Nephron progenitor cell (in vitro differentiated cells): ENCODE data around the gene LRP1B.
"Not testable (repeated sequence)": the region's sequence is repeated elsewhere in the genome, so short reads cannot be mapped to it uniquely, and the experiment has no call there.

Experiments
- DNase-seq: peaks from one replicate; pipeline ENCODE4 v3.0.0; 2021
- H3K27ac Mint-ChIP-seq: 2 replicates; pipeline ENCODE4 v1.8.0; 2021; ENCODE audit warnings: mild to moderate bottlenecking, moderate library complexity, mixed read lengths
- H3K27me3 Mint-ChIP-seq: 2 replicates; pipeline ENCODE4 v1.8.0; 2021; ENCODE audit warnings: mild to moderate bottlenecking, low read depth, mixed read lengths; ENCODE audit not compliant: poor library complexity
- H3K36me3 Mint-ChIP-seq: 2 replicates; pipeline ENCODE4 v1.8.0; 2021; ENCODE audit warnings: low read depth, mixed read lengths
- H3K4me1 Mint-ChIP-seq: 2 replicates; pipeline ENCODE4 v1.8.0; 2021; ENCODE audit warnings: mixed read lengths
- H3K4me3 Mint-ChIP-seq: 2 replicates; pipeline ENCODE4 v1.8.0; 2021; ENCODE audit warnings: mild to moderate bottlenecking, moderate library complexity, mixed read lengths
- H3K9me3 Mint-ChIP-seq: 2 replicates; pipeline ENCODE4 v1.8.0; 2021; ENCODE audit warnings: mild to moderate bottlenecking, moderate library complexity, mixed read lengths
- TF ChIP-seq, protein P1 (sequence below): fragments of 200-600 bp; sonication (generic); IDR thresholded peaks from 2 replicates; pipeline ENCODE4 v1.5.0; 2021; ENCODE audit warnings: antibody characterized with exemption

Gene LRP1B

DNA sequence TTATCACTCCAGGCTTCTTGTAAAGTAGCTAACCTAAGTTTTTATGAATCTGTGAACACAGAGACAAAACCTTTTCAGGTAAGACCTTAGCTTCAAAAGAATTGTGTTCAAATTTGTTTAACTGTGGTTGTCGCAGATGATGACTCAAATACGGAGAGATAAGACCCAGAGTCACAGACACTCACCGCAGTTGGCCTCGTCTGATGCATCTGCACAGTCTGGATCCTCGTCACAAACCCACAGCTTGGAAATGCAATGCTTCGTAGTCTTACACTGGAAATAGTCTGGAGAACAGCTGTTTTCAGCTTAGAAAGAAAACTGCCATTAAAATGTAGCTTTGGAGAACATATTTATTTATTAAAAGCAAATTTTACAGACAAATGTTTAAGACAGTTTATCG is 1688.5 kb downstream of the LRP1B start:
- Mint-ChIP-seq H3K27me3 (peaks cover 4% of the 10 kb centered on the region), H3K4me1 (peaks cover 4% of the 10 kb centered on the region), H3K27ac (no peak overlapping the region), H3K4me3 (no peak overlapping the region), H3K36me3 (no peaks in the 10 kb centered on the region), H3K9me3 (no peaks in the 10 kb centered on the region)
- no peak for DNase-seq
- TF ChIP-seq, protein P1, sequence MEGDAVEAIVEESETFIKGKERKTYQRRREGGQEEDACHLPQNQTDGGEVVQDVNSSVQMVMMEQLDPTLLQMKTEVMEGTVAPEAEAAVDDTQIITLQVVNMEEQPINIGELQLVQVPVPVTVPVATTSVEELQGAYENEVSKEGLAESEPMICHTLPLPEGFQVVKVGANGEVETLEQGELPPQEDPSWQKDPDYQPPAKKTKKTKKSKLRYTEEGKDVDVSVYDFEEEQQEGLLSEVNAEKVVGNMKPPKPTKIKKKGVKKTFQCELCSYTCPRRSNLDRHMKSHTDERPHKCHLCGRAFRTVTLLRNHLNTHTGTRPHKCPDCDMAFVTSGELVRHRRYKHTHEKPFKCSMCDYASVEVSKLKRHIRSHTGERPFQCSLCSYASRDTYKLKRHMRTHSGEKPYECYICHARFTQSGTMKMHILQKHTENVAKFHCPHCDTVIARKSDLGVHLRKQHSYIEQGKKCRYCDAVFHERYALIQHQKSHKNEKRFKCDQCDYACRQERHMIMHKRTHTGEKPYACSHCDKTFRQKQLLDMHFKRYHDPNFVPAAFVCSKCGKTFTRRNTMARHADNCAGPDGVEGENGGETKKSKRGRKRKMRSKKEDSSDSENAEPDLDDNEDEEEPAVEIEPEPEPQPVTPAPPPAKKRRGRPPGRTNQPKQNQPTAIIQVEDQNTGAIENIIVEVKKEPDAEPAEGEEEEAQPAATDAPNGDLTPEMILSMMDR: no peak

DNA sequence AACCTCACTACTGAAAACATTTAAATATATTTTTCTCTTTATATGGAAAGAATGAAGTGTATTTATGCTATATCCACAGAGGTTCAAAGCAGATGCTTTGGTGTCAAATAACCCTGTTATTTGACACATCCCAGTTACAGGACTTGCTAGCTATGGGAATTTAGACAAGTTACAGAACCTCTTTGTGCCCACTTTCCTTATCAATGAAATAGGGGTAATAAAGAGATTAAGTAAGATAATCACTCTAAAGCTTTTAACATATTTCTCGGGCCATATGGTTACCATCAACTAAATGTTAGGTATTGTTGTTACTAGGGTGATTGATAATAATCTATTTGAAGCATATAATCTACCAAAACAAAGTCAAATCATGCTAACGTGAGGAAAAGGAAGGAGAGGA is 1690.0 kb downstream of the LRP1B start:
- H3K9me3 Mint-ChIP-seq: no peaks in the 10 kb centered on the region

DNA sequence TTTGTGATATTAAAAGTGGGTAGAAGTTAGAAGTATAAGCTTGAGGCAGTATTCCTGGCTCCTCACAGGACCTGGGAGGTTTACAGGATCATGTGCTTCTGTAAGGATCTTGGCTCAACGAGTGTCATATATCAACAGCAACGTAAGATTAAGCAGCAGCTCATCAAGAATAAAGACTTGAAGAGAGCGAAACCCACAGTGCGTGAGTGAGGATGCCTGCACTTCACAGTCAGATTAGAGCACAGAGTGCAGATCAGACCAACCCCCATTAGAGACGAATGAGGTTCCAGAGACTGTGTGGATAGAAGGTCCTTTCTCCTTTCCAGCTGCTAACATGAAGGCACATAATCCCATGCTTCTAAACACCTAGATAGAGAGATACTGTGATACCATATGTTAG is 1693.9 kb downstream of the LRP1B start:
- H3K4me1 Mint-ChIP-seq: peaks cover 4% of the 10 kb centered on the region
- no peaks in the 10 kb centered on the region for H3K36me3 Mint-ChIP-seq
- no peak overlapping the region for H3K4me3 Mint-ChIP-seq
- H3K27ac Mint-ChIP-seq: no peak overlapping the region
- no peak for DNase-seq
- no peaks in the 10 kb centered on the region for H3K9me3 Mint-ChIP-seq
- TF ChIP-seq, protein P1: no peak
- H3K27me3 Mint-ChIP-seq: no peaks in the 10 kb centered on the region

More for the DNA sequence above, 1690.0 kb downstream of the LRP1B start:
- no peaks in the 10 kb centered on the region for H3K36me3 Mint-ChIP-seq
- H3K4me3 Mint-ChIP-seq: no peak overlapping the region
- TF ChIP-seq, protein P1: no peak
- H3K27ac Mint-ChIP-seq: no peak overlapping the region
- peaks cover 4% of the 10 kb centered on the region for H3K4me1 Mint-ChIP-seq
- H3K27me3 Mint-ChIP-seq: peaks cover 4% of the 10 kb centered on the region
- DNase-seq: no peak

DNA sequence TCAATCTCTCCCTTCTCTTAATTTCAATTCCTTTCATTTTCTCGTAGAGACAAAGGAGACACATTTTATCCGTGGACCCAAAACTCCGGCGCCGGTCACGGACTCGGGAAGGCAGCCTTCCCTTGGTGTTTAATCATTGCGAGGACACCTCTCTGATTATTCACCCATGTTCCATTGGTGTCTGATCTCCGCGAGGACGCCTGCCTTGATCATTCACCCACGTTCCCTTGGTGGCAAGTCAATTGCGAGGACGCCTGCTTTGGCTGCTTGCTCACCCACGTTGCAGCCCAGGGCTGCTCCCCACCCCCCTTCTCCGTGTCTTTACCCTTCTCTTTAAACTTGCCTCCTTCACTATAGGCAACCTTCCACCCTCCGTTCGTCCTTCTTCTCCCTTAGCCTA is 1703.8 kb downstream of the LRP1B start:
- not testable (repeated sequence) for H3K9me3 Mint-ChIP-seq

DNA sequence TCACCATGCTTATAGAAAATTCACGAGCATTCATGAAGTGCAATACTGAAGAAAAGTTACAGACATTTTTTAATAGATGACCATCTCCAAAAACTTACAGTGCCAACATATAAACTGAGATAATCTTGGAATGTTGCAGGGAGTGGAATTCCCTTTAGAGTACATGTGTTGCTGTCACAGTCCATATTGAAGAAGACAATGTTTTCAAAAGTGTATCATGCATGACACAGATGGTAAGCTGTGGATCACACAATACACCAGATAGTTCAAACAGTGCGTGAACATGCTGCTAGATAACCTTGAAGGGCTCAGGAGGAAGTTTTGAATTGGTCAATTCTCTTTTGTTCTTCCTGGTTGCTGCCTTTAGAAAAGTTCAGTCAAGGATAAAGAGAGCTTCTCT is 1706.3 kb downstream of the LRP1B start:
- H3K9me3 Mint-ChIP-seq: no peaks in the 10 kb centered on the region
- peaks cover 7% of the 10 kb centered on the region for H3K27me3 Mint-ChIP-seq
- H3K4me1 Mint-ChIP-seq: no peaks in the 10 kb centered on the region
- no peak overlapping the region for H3K27ac Mint-ChIP-seq
- no peak for DNase-seq
- no peak overlapping the region for H3K4me3 Mint-ChIP-seq
- H3K36me3 Mint-ChIP-seq: no peaks in the 10 kb centered on the region
- TF ChIP-seq, protein P1: no peak

More for the DNA sequence above, 1703.8 kb downstream of the LRP1B start:
- not testable (repeated sequence) for H3K27me3 Mint-ChIP-seq, H3K4me3 Mint-ChIP-seq, H3K4me1 Mint-ChIP-seq, H3K36me3 Mint-ChIP-seq, H3K27ac Mint-ChIP-seq, DNase-seq

DNA sequence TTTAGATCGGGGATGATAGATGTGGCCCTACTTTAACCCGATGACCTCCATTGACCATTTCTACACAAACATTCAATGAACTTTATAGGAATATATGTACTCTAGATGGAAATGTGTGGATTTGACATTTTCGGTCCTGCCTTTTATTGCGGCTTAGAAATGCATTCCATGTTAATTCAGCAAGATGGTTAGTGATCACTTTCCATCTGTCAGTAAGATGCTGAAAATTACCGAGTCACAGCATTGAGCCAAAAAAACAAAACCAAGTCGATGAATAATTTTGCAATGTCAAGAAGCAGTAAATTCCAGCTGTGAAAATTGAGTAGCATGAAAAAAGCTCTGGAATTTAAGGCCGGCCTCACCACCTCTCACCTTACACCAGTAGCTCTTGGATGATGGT is 1708.1 kb downstream of the LRP1B start:
- no peak for DNase-seq
- TF ChIP-seq, protein P1: no peak
- H3K4me3 Mint-ChIP-seq: no peak overlapping the region
- no peaks in the 10 kb centered on the region for H3K4me1 Mint-ChIP-seq
- no peaks in the 10 kb centered on the region for H3K9me3 Mint-ChIP-seq
- H3K36me3 Mint-ChIP-seq: no peaks in the 10 kb centered on the region
- H3K27me3 Mint-ChIP-seq: peaks cover 7% of the 10 kb centered on the region
- H3K27ac Mint-ChIP-seq: no peak overlapping the region
